K562 (cell line): ENCODE data around the gene IRAK2. TPM values are rescaled to one million over a fixed set of nuclear protein-coding genes. Genes with fewer than 3 reads are reported as not detected.
A peak's percentile ranks its signal among the peaks of the same experiment; 100 is the strongest.

Source experiments
- CBFB ChIP-seq: sonication (generic); formaldehyde crosslinking; IDR thresholded peaks from 2 replicates; pipeline ENCODE4 v1.4.0; 2020; ENCODE audit warnings: mild to moderate bottlenecking, missing genetic modification reagents
- ETS2 ChIP-seq: IDR thresholded peaks from 2 replicates; pipeline ENCODE4 v1.6.1; 2016; ENCODE audit warnings: borderline replicate concordance, missing genetic modification characterization, mild to moderate bottlenecking, moderate library complexity, missing compliant biosample characterization; ENCODE audit not compliant: poor library complexity, severe bottlenecking
- HNRNPLL ChIP-seq: fragments of 200-400 bp; formaldehyde crosslinking; IDR thresholded peaks from 2 replicates; pipeline ENCODE4 v1.6.1; 2017; ENCODE audit warnings: low read length, low read depth, mild to moderate bottlenecking; ENCODE audit not compliant: poor library complexity, severe bottlenecking
- KAT8 ChIP-seq: fragments of 450-650 bp; IDR thresholded peaks from 2 replicates; pipeline ENCODE4 v1.6.1; 2016; ENCODE audit warnings: low read depth, mild to moderate bottlenecking
- LCOR ChIP-seq: sonication (generic); formaldehyde crosslinking; IDR thresholded peaks from 2 replicates; pipeline ENCODE4 v1.8.0; 2022; ENCODE audit warnings: mild to moderate bottlenecking, missing genetic modification reagents
- RFX7 ChIP-seq: fragments of 250-450 bp; sonication (Bioruptor Pico); IDR thresholded peaks from 2 replicates; pipeline ENCODE4 v1.5.1; 2021; ENCODE audit warnings: mild to moderate bottlenecking
- SP1 ChIP-seq: sonication (generic); formaldehyde crosslinking; IDR thresholded peaks from 2 replicates; pipeline ENCODE4 v1.8.1; 2022; ENCODE audit warnings: mild to moderate bottlenecking, missing genetic modification reagents
- TEAD4 ChIP-seq, 2 experiments: sonication (generic) in 1 of 2; formaldehyde crosslinking in 1 of 2; IDR thresholded peaks; 2 replicates each; pipeline versions ENCODE4 v1.6.1 to v1.8.0; 2012 to 2022; ENCODE audit warnings: borderline replicate concordance in 1 of 2, inconsistent platforms in 1 of 2, low read length in 1 of 2, mild to moderate bottlenecking in 1 of 2, missing genetic modification reagents in 1 of 2
- YBX1 ChIP-seq: fragments of 450-650 bp; IDR thresholded peaks from 2 replicates; pipeline ENCODE4 v1.7.1; 2016; ENCODE audit warnings: mild to moderate bottlenecking
- ZFP30 ChIP-seq: fragments of 250-450 bp; sonication (Bioruptor Pico); IDR thresholded peaks from 2 replicates; pipeline ENCODE4 v1.8.0; 2022; ENCODE audit warnings: moderate library complexity, mild to moderate bottlenecking, inconsistent platforms, borderline replicate concordance
- ZNF23 ChIP-seq: fragments of 250-450 bp; sonication (Bioruptor Pico); IDR thresholded peaks from 2 replicates; pipeline ENCODE4 v1.4.0; 2020; ENCODE audit warnings: mild to moderate bottlenecking
- ZNF282 ChIP-seq: sonication (generic); formaldehyde crosslinking; IDR thresholded peaks from 2 replicates; pipeline ENCODE4 v1.8.1; 2023; ENCODE audit warnings: missing genetic modification reagents
- ZNF586 ChIP-seq: fragments of 450-650 bp; formaldehyde crosslinking; conservative IDR thresholded peaks from 2 replicates; pipeline ENCODE4 v1.4.0; 2020; ENCODE audit warnings: mild to moderate bottlenecking, moderate library complexity
- ZNF707 ChIP-seq: fragments of 250-450 bp; sonication (Bioruptor Pico); conservative IDR thresholded peaks from 2 replicates; pipeline ENCODE4 v1.8.0; 2022; ENCODE audit warnings: inconsistent platforms, mild to moderate bottlenecking, moderate library complexity
- ZNF766 ChIP-seq: fragments of 200-800 bp; sonication (Bioruptor generic); conservative IDR thresholded peaks from 2 replicates; pipeline ENCODE4 v1.6.1; 2016; ENCODE audit warnings: missing genetic modification characterization, missing compliant biosample characterization
- polyA plus RNA-seq, 8 experiments: library from polyadenylated mRNA; depleted of rRNA in 4 of 8; stranded (reverse) in 5 of 8; unstranded in 3 of 8; fragments of >200 nt; fragmentation: Nextera tagmentation in 2 of 8; fragmentation: Illumina TruSeq in 1 of 8; extraction: Ambion mirVana in 2 of 8; extraction: Trizol in 1 of 8; gene quantifications; 2 replicates each; pipeline versions ENCODE4 v1.2.1 to v1.2.3, GENCODE V29; 2011 to 2014; ENCODE audit warnings: inconsistent platforms in 1 of 8, missing spikeins in 1 of 8
- total RNA-seq, 7 experiments: library from RNA; depleted of rRNA in 6 of 7; stranded (reverse); fragments of >200 nt in 6 of 7; fragmentation: Illumina TruSeq in 2 of 7; extraction: Trizol in 2 of 7; gene quantifications; 2 replicates each; pipeline versions ENCODE4 v1.2.1 to v1.2.3, GENCODE V29; 2011 to 2021; ENCODE audit warnings: low replicate concordance in 1 of 7
- TF ChIP-seq, protein P1 (sequence below), 2 experiments: fragments of 450-650 bp in 1 of 2; sonication (generic) in 1 of 2; formaldehyde crosslinking in 1 of 2; IDR thresholded peaks; 2 replicates each; pipeline versions ENCODE4 v1.7.1 to v1.9.0; 2016 to 2022; ENCODE audit warnings: inconsistent platforms in 1 of 2, mild to moderate bottlenecking in 1 of 2, missing genetic modification reagents in 1 of 2
- TF ChIP-seq, protein P2 (sequence below): sonication (generic); formaldehyde crosslinking; IDR thresholded peaks from 2 replicates; pipeline ENCODE4 v1.8.0; 2022; ENCODE audit warnings: missing genetic modification reagents, mild to moderate bottlenecking, moderate library complexity, borderline replicate concordance

IRAK2 gene
- total and polyA plus RNA-seq, 9 of the 15 experiments (the other 6 are each of a cell fraction or from before 2014, with no cell fraction given) = 0.42 to 4.4 (median 2.7) TPM

DNA sequence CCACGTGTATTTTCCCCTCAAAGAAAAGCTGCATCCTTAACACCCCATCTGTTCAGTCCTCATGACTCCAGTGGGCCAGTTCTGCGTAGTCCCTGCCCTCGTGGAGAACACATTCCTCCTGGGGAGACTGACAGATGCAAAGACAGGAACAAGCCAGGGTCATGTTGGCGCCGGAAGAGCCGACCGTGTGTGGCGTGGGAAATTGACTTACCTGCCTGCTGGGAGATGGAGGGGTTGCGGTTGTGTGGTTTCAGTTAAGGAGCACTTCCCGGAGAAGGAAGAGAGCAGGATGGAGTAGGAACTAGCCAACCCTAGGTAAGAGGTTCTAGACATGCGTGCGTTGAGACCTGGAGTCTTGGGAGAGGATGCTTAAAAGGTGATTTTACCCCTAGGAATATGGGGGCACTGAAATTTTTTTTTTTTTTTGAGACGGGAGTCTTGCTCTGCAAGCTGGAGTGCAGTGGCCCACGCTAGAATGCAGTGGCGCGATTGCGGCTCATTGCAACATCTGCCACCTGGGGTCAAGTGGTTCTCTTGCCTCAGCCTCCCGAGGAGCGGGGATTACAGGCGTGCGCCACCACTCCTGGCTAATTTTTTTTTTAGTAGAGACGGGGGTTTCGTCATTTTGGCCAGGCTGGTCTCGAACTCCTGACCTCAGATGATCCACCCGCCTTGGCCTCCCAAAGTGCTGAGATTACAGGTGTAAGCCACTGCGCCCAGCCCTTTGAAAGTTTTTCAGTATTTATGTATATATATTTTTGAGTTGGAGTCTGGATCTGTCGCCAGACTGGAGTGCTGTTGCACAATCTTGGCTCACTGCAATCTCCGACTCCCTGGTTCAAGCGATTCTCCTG, 21.8 kb upstream of the IRAK2 start (continued):
- TF ChIP-seq TEAD4 (IDR thresholded peaks at IDR 0.05; ENCODE audit: low read length) (peak; percentile 34; the same call in 1 of the 2 replicates), TEAD4 (CRISPR knock-in tag; IDR thresholded peaks at IDR 0.05; ENCODE audit: borderline replicate concordance) (no peak), ZFP30 (no peak), ZNF707 (CRISPR knock-in tag) (no peak), ZNF23 (CRISPR knock-in tag) (no peak), RFX7 (CRISPR knock-in tag) (no peak), ETS2 (tag) (no peak), ZNF586 (CRISPR knock-in tag) (0 out of 2 replicates have a peak, but pooled peaks have one; percentile 35), SP1 (CRISPR knock-in tag) (no peak), ZNF282 (CRISPR knock-in tag) (no peak), HNRNPLL (no peak), LCOR (no peak), CBFB (CRISPR knock-in tag) (0 out of 2 replicates have a peak, but pooled peaks have one; percentile 57), YBX1 (no peak), ZNF766 (CRISPR knock-in tag) (no peak), KAT8 (no peak)
- TF ChIP-seq, protein P1, sequence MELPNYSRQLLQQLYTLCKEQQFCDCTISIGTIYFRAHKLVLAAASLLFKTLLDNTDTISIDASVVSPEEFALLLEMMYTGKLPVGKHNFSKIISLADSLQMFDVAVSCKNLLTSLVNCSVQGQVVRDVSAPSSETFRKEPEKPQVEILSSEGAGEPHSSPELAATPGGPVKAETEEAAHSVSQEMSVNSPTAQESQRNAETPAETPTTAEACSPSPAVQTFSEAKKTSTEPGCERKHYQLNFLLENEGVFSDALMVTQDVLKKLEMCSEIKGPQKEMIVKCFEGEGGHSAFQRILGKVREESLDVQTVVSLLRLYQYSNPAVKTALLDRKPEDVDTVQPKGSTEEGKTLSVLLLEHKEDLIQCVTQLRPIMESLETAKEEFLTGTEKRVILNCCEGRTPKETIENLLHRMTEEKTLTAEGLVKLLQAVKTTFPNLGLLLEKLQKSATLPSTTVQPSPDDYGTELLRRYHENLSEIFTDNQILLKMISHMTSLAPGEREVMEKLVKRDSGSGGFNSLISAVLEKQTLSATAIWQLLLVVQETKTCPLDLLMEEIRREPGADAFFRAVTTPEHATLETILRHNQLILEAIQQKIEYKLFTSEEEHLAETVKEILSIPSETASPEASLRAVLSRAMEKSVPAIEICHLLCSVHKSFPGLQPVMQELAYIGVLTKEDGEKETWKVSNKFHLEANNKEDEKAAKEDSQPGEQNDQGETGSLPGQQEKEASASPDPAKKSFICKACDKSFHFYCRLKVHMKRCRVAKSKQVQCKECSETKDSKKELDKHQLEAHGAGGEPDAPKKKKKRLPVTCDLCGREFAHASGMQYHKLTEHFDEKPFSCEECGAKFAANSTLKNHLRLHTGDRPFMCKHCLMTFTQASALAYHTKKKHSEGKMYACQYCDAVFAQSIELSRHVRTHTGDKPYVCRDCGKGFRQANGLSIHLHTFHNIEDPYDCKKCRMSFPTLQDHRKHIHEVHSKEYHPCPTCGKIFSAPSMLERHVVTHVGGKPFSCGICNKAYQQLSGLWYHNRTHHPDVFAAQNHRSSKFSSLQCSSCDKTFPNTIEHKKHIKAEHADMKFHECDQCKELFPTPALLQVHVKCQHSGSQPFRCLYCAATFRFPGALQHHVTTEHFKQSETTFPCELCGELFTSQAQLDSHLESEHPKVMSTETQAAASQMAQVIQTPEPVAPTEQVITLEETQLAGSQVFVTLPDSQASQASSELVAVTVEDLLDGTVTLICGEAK (IDR thresholded peaks at IDR 0.05) = peak; percentile 40; the same call in 1 of the 2 replicates
- TF ChIP-seq, protein P1 (CRISPR knock-in tag; IDR thresholded peaks at IDR 0.05) = no peak
- TF ChIP-seq, protein P2, sequence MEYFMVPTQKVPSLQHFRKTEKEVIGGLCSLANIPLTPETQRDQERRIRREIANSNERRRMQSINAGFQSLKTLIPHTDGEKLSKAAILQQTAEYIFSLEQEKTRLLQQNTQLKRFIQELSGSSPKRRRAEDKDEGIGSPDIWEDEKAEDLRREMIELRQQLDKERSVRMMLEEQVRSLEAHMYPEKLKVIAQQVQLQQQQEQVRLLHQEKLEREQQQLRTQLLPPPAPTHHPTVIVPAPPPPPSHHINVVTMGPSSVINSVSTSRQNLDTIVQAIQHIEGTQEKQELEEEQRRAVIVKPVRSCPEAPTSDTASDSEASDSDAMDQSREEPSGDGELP = peak; percentile 62; the same call in 1 of the 2 replicates
